ENCODE measurements around the gene VWA3B. TPM values are rescaled to one million over a fixed set of nuclear protein-coding genes. Genes with fewer than 3 reads are reported as not detected.

VWA3B gene
- polyA plus RNA-seq, 2 of the 4 experiments (the other 2 are of a cell fraction), result not detected

GRCh38 chr2:98329549-98329948, 242.6 kb downstream of the VWA3B start:
- no peak overlapping the region for H3K4me2 ChIP-seq
- H3K9me3 ChIP-seq, result no peaks in the 10 kb centered on the region
- H3K4me1 ChIP-seq, result peaks cover 10% of the 10 kb centered on the region
- TF ChIP-seq FOXS1 (CRISPR knock-in tag; IDR thresholded peaks at IDR 0.05) (no peak), HDAC2 (IDR thresholded peaks at IDR 0.05) (no peak), CBX2 (IDR thresholded peaks at IDR 0.05; ENCODE audit: borderline replicate concordance, low read depth) (no peak), CHD2 (IDR thresholded peaks at IDR 0.05; ENCODE audit: low read length, partially characterized antibody) (no peak), ZFP36 (IDR thresholded peaks at IDR 0.05; ENCODE audit: borderline replicate concordance, partially characterized antibody) (no peak), RCOR1 (IDR thresholded peaks at IDR 0.05; ENCODE audit: low read depth, low read length) (no peak), RNF2 (IDR thresholded peaks at IDR 0.05; ENCODE audit: borderline replicate concordance, low read depth) (no peak), RAD21 (conservative IDR thresholded peaks at IDR 0.05 in 1 of 2, IDR thresholded peaks at IDR 0.05 in 1 of 2) (no peak), FOSL2 (IDR thresholded peaks at IDR 0.05) (no peak), FOSL2 (CRISPR knock-in tag; IDR thresholded peaks at IDR 0.05) (no peak), RARB (CRISPR knock-in tag; IDR thresholded peaks at IDR 0.05) (no peak), ZSCAN20 (CRISPR knock-in tag; IDR thresholded peaks at IDR 0.05) (no peak), BHLHE40 (IDR thresholded peaks at IDR 0.05; ENCODE audit: low read depth, low read length) (no peak), MAZ (IDR thresholded peaks at IDR 0.05; ENCODE audit: borderline replicate concordance, low read depth, low read length) (no peak), KDM1A (IDR thresholded peaks at IDR 0.05; ENCODE audit: low read depth) (no peak), RFX5 (IDR thresholded peaks at IDR 0.05) (no peak), HOXB13 (CRISPR knock-in tag; IDR thresholded peaks at IDR 0.05; ENCODE audit: low read depth) (no peak), NR3C1 (IDR thresholded peaks at IDR 0.05) (no peak)
- TF ChIP-seq, protein P1, sequence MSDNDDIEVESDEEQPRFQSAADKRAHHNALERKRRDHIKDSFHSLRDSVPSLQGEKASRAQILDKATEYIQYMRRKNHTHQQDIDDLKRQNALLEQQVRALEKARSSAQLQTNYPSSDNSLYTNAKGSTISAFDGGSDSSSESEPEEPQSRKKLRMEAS (IDR thresholded peaks at IDR 0.05), result no peak
- TF ChIP-seq, protein P2, sequence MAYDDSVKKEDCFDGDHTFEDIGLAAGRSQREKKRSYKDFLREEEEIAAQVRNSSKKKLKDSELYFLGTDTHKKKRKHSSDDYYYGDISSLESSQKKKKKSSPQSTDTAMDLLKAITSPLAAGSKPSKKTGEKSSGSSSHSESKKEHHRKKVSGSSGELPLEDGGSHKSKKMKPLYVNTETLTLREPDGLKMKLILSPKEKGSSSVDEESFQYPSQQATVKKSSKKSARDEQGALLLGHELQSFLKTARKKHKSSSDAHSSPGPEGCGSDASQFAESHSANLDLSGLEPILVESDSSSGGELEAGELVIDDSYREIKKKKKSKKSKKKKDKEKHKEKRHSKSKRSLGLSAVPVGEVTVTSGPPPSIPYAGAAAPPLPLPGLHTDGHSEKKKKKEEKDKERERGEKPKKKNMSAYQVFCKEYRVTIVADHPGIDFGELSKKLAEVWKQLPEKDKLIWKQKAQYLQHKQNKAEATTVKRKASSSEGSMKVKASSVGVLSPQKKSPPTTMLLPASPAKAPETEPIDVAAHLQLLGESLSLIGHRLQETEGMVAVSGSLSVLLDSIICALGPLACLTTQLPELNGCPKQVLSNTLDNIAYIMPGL (CRISPR knock-in tag; IDR thresholded peaks at IDR 0.05; ENCODE audit: borderline replicate concordance), result no peak
- CTCF ChIA-PET, result no interaction called here
- ATAC-seq (no peak), FAIRE-seq (no peak), DNase-seq (ENCODE audit: low read depth in 1 of 2, low spot score in 1 of 2) (no peak)
- H3K27ac ChIP-seq, result no peak overlapping the region
- no peak overlapping the region for H3K4me3 ChIP-seq
- POLR2A ChIA-PET, result no interaction called here
- whole genome bisulfite sequencing (ENCODE audit: missing lambda C conversion rate), result 35% methylated on average over 4 of the region's 4 CpGs

DNA sequence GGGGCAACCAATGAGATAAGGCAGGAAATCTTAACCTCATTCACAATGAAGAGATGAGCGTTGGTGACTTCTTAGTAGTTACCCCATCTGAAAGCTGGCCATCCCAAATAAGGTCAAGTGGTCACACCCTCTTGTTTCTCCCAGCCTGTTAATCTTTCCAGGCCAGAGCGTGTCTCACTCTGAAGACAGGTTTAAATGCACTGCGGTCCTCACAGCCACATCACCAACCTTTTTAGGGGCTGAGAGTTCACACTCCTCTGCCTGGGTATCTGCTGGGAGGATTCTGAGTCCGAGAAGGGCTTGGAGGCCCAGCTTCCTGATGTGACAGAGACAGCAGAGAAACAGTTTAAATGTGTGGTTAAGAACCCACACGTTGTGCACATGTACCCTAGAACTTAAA, 246.0 kb downstream of the VWA3B start:
- FAIRE-seq, result no peak
- Histone ChIP-seq H3K4me3 (no peak overlapping the region), H3K9me3 (no peaks in the 10 kb centered on the region), H3K27ac (peak overlapping the region in 1 of 2 experiments; percentile 17; a peak in 1 of 6 replicates), H3K4me1 (peaks cover 16% of the 10 kb centered on the region), H3K4me2 (no peak overlapping the region)
- ATAC-seq, result no peak
- POLR2A ChIA-PET, result no interaction called here
- TF ChIP-seq CBX8 (IDR thresholded peaks at IDR 0.05), result no peak
- TF ChIP-seq MAZ (IDR thresholded peaks at IDR 0.05; ENCODE audit: borderline replicate concordance, low read depth, low read length), result no peak
- TF ChIP-seq, protein P2 (CRISPR knock-in tag; IDR thresholded peaks at IDR 0.05; ENCODE audit: borderline replicate concordance), result no peak
- TF ChIP-seq, protein P3, sequence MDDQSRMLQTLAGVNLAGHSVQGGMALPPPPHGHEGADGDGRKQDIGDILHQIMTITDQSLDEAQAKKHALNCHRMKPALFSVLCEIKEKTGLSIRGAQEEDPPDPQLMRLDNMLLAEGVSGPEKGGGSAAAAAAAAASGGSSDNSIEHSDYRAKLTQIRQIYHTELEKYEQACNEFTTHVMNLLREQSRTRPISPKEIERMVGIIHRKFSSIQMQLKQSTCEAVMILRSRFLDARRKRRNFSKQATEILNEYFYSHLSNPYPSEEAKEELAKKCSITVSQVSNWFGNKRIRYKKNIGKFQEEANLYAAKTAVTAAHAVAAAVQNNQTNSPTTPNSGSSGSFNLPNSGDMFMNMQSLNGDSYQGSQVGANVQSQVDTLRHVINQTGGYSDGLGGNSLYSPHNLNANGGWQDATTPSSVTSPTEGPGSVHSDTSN (IDR thresholded peaks at IDR 0.05), result no peak
- no peak for TF ChIP-seq CBX2 (IDR thresholded peaks at IDR 0.05; ENCODE audit: borderline replicate concordance, low read depth)
- TF ChIP-seq SMC3 (IDR thresholded peaks at IDR 0.05), result no peak
- TF ChIP-seq RCOR1 (IDR thresholded peaks at IDR 0.05; ENCODE audit: low read depth, low read length), result no peak
- TF ChIP-seq, protein P4, sequence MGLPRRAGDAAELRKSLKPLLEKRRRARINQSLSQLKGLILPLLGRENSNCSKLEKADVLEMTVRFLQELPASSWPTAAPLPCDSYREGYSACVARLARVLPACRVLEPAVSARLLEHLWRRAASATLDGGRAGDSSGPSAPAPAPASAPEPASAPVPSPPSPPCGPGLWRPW (IDR thresholded peaks at IDR 0.05), result no peak
- TF ChIP-seq MYC (IDR thresholded peaks at IDR 0.05; ENCODE audit: borderline replicate concordance, low read length), result no peak
- TF ChIP-seq ZFP36 (IDR thresholded peaks at IDR 0.05; ENCODE audit: borderline replicate concordance, partially characterized antibody), result no peak
- TF ChIP-seq JUNB (IDR thresholded peaks at IDR 0.05), result no peak
- no peak for TF ChIP-seq EHMT2 (IDR thresholded peaks at IDR 0.05; ENCODE audit: low read depth)
- TF ChIP-seq, protein P5, sequence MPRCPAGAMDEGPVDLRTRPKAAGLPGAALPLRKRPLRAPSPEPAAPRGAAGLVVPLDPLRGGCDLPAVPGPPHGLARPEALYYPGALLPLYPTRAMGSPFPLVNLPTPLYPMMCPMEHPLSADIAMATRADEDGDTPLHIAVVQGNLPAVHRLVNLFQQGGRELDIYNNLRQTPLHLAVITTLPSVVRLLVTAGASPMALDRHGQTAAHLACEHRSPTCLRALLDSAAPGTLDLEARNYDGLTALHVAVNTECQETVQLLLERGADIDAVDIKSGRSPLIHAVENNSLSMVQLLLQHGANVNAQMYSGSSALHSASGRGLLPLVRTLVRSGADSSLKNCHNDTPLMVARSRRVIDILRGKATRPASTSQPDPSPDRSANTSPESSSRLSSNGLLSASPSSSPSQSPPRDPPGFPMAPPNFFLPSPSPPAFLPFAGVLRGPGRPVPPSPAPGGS (IDR thresholded peaks at IDR 0.05), result no peak
- no peak for TF ChIP-seq HOXA7 (CRISPR knock-in tag; IDR thresholded peaks at IDR 0.05)
- DNase-seq (ENCODE audit: low read depth in 1 of 2, low spot score in 1 of 2), result no peak
- 77% methylated on average over 5 of the region's 5 CpGs for WGBS (ENCODE audit: missing lambda C conversion rate)
- CTCF ChIA-PET, result interaction anchor here (1.8 kb wide), 1 partner anchor 52 kb away, joined by 4 read pairs; no protein-coding TSS in a partner anchor
